Activated T-cell treated with anti-CD3 and anti-CD28 coated beads, Interleukin-2, amount 50 U/mL, for 72 hours (primary cell): ENCODE measurements around the gene MAB21L1. TPM values are rescaled to one million over a fixed set of nuclear protein-coding genes. Genes with fewer than 3 reads are reported as not detected.

Experiments
- ATAC-seq, 2 donors: fragments of 150-1000 bp; cut with Tn5 transposase; replicated peaks in 1 of 2; 2 replicates each; pipeline ENCODE4 v1.10.0; 2021; ENCODE audit warnings: moderate library complexity in 2 of 2, mild to moderate bottlenecking in 1 of 2
- DNase-seq, 2 donors: peaks; one replicate each; pipeline ENCODE4 v3.0.0; 2021 to 2022; ENCODE audit warnings: mixed read lengths in 1 of 2
- H3K27ac Mint-ChIP-seq: one replicate; pipeline ENCODE4 v1.8.0; 2022; ENCODE audit warnings: mild to moderate bottlenecking, moderate library complexity, mixed read lengths
- H3K27me3 Mint-ChIP-seq: one replicate; pipeline ENCODE4 v1.8.0; 2022; ENCODE audit warnings: low read depth, mixed read lengths
- H3K36me3 Mint-ChIP-seq, 2 donors: one replicate each; pipeline ENCODE4 v1.8.0; 2022; ENCODE audit warnings: mixed read lengths in 2 of 2, mild to moderate bottlenecking in 1 of 2; ENCODE audit not compliant: insufficient read depth in 2 of 2
- H3K4me1 Mint-ChIP-seq: one replicate; pipeline ENCODE4 v1.8.0; 2022; ENCODE audit warnings: low read depth, mixed read lengths
- H3K4me3 Mint-ChIP-seq, 2 donors: one replicate each; pipeline ENCODE4 v1.8.0; 2022; ENCODE audit warnings: mild to moderate bottlenecking in 2 of 2, mixed read lengths in 2 of 2, moderate library complexity in 2 of 2
- H3K9me3 Mint-ChIP-seq, 2 donors: one replicate each; pipeline ENCODE4 v1.8.0; 2022; ENCODE audit warnings: mixed read lengths in 2 of 2
- total RNA-seq, 2 donors: library from RNA; stranded (reverse); gene quantifications; one replicate each; pipeline ENCODE4 v1.2.3, GENCODE V29; 2022

MAB21L1 gene
- total RNA-seq, 2 donors from 2014 or later: not detected

- no peaks in the 10 kb centered on the region for H3K27me3 Mint-ChIP-seq
- no peak overlapping the region for H3K4me3 Mint-ChIP-seq
- no peak overlapping the region for H3K27ac Mint-ChIP-seq
- no peak for ATAC-seq
- H3K4me1 Mint-ChIP-seq: no peaks in the 10 kb centered on the region
- H3K36me3 Mint-ChIP-seq: no peaks in the 10 kb centered on the region
- H3K9me3 Mint-ChIP-seq: peaks cover 0 to 2% of the 10 kb centered on the region in 2 donors
- no peak for DNase-seq
Observed at GRCh38 chr13:35457258-35457657, 19.2 kb downstream of the MAB21L1 start.

DNA sequence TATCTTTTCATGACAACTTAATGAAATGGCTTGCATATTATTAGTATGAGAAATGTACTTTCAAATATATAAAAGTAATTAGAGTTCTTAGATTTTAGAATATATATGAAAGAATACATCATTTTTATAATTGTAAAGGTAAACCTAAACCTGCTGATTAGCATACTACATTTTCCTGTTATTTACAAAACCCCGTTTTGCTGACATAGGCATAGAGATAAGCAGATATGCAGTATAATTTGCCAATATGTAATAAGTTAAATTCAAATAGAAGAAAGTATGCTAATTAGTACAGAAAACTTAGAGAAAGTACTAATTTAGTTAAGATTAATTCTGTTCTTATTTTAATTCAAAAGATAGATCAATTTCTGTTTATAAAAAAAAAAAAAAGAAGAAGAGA, 21.5 kb downstream of the MAB21L1 start:
- no peak for ATAC-seq
- no peak for DNase-seq
- H3K4me1 Mint-ChIP-seq: no peaks in the 10 kb centered on the region
- H3K4me3 Mint-ChIP-seq: no peak overlapping the region
- H3K36me3 Mint-ChIP-seq: no peaks in the 10 kb centered on the region
- peaks cover 0 to 2% of the 10 kb centered on the region in 2 donors for H3K9me3 Mint-ChIP-seq
- H3K27me3 Mint-ChIP-seq: no peaks in the 10 kb centered on the region
- no peak overlapping the region for H3K27ac Mint-ChIP-seq

DNA sequence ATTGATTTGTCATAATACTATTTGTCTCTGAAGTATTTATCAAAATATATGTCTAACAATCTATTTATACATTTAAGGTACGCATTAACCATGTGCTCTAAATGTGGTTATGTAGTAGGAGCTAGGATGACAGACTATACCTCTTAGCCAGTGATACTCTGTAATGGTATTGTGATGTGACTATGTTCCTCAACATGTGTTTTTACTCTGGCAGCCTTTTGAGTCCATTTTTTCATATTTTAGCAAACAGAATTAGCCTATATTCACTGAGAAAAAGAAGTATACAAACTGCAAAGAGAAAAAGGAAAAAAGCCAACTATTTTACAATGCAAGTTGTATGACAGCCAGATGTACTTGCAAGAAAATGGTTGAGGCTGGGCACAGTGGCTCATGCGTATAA, 26.7 kb downstream of the MAB21L1 start:
- ATAC-seq: no peak
- H3K4me3 Mint-ChIP-seq: no peak overlapping the region
- H3K9me3 Mint-ChIP-seq: no peaks in the 10 kb centered on the region

GRCh38 chr13:35448465-35448864, 28.0 kb downstream of the MAB21L1 start:
- H3K27me3 Mint-ChIP-seq: no peaks in the 10 kb centered on the region
- ATAC-seq: no peak
- H3K4me1 Mint-ChIP-seq: no peaks in the 10 kb centered on the region
- no peaks in the 10 kb centered on the region for H3K9me3 Mint-ChIP-seq
- no peak for DNase-seq
- no peak overlapping the region for H3K4me3 Mint-ChIP-seq
- H3K36me3 Mint-ChIP-seq: no peaks in the 10 kb centered on the region
- no peak overlapping the region for H3K27ac Mint-ChIP-seq

More for the DNA sequence above, 26.7 kb downstream of the MAB21L1 start:
- Mint-ChIP-seq H3K4me1 (no peaks in the 10 kb centered on the region), H3K36me3 (no peaks in the 10 kb centered on the region), H3K27ac (no peak overlapping the region), H3K27me3 (no peaks in the 10 kb centered on the region)
- DNase-seq: no peak
